Non-pigmented ciliary epithelial cell (primary cell): ENCODE results near the gene FAM193A.
"Not testable (repeated sequence)": the region's sequence is repeated elsewhere in the genome, so short reads cannot be mapped to it uniquely, and the experiment has no call there.

Source experiments
- DNase-seq: peaks from one replicate; pipeline ENCODE4 v3.0.0-alpha.2; 2010; ENCODE audit warnings: low read depth

The FAM193A gene

DNA sequence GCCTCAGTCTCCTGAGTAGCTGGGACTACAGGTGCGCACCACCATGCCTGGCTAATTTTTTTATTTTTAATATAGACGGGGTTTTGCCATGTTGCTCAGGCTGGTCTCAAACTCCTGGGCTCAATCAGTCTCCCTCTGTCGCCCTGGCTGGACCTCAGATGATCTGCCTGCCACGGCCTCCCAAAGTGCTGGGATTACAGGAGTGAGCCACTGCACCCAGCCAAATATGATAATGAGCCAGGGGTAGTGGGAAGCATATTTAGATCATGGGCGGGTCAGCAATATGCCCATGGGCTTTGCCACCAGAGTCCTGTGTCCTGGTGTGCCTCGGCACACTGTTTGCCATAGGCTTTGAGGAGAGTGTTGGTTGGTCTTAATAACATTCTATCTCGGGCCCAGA is 71.8 kb downstream of the FAM193A start:
- DNase-seq = no peak

GRCh38 chr4:2615821-2616220 is 79.4 kb downstream of the FAM193A start:
- DNase-seq = no peak

- DNase-seq = no peak
These were observed 81.5 kb downstream of the FAM193A start for GRCh38 chr4:2617955-2618354.

DNA sequence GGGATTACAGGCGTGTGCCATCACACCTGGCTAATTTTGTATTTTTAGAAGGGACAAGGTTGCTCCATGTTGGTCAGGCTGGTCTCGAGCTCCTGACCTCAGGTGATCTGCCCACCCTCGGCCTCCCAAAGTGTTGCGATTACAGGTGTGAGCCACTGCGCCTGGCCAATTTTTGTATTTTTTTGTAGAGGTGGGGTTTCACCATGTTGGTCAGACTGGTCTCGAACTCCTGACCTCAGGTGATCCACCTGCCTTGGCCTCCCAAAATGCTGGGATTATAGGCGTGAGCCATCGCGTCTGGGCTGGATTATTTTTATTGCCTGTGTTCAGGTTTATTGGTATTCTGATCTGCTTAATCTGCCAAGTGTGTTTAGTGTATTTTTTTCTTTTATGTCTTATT is 82.3 kb downstream of the FAM193A start:
- DNase-seq = not testable (repeated sequence)

DNA sequence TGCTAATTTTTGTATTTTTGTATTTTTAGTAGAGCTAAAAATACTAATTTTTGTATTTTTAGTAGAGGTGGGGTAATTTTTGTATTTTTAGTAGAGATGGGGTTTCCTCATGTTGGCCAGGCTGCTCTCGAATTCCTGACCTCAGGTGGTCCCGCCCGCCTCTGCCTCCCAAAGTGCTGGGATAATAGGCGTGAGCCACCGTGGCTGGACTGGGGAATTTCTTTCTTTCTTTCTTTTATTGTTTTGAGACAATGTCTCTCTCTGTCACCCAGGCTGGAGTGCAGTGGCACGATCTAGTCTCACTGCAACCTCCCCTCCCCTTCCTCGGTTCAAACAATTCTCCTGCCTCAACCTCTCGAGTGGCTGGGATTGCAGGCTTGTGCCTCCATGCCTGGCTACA is 83.0 kb downstream of the FAM193A start:
- no peak for DNase-seq

DNA sequence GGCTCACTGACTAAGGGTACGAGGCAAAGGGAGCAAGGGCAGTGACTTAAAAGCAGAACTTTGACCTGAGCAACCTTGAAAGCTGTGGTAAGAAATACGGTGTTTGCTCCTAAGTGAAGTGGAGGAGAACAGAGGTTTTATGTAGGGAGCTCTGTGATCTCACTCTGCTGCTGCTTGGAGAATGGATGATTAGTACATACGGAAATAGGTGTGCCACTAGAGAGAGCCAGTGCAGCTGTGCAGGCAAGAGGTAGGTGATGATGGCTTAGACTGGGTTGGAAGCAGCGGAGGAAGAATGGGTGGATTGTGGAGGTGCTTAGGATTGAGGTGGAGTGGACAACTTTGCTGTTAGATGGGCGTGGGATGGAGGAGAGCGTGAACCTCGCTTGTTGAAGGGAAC is 85.0 kb downstream of the FAM193A start:
- DNase-seq = no peak

GRCh38 chr4:2623442-2623841 is 87.0 kb downstream of the FAM193A start:
- no peak for DNase-seq

DNA sequence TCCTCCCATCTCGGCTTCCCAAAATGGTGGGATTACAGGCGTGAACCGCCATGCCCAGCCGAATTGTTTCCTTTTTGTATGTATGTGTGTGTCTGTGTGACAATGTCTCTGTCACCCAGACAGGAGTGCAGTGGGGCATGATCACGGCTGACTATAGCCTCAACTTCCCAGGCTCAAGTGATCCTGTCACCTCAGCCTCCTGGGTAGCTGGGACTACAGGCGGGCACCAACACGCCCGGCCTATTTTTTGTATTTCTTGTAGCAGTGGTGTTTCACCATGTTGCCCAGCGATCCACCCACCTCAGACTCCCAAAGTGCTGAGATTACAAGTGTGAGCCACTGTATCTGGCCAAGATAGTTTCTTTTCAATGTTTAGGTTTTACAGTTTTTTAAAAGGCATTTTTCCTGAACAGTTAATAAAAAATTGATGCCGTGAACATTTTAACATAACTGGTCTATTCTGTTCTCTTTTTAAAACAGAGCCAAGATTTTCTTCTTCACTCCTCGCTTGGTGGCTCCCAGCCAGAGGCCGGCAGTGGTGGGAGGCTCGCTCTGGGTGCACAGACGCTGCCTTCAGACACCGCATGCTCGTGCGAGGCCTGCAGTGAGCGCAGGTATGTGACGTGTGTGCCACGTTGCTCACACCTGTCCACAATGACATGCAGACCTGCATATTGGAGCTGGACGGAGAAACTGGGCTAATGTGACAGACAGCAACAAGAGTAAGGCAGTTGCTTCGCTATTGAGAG is 88.5 kb downstream of the FAM193A start:
- DNase-seq = no peak

- no peak for DNase-seq
These were observed 89.8 kb downstream of the FAM193A start for GRCh38 chr4:2626231-2626630.

- no peak for DNase-seq
These were observed 94.3 kb downstream of the FAM193A start for GRCh38 chr4:2630556-2631273.

GRCh38 chr4:2634014-2634413 is 97.6 kb downstream of the FAM193A start:
- DNase-seq = no peak

- DNase-seq = no peak
These were observed 99.9 kb downstream of the FAM193A start for GRCh38 chr4:2636331-2636730.

GRCh38 chr4:2636994-2637393 is 100.5 kb downstream of the FAM193A start:
- DNase-seq = not testable (repeated sequence)

- DNase-seq = no peak
These were observed 101.6 kb downstream of the FAM193A start for GRCh38 chr4:2637956-2638552.

- DNase-seq = no peak
These were observed 102.3 kb downstream of the FAM193A start for GRCh38 chr4:2638730-2639129.

- no peak for DNase-seq
These were observed 106.5 kb downstream of the FAM193A start for GRCh38 chr4:2642968-2643367.

GRCh38 chr4:2643555-2643954 is 107.1 kb downstream of the FAM193A start:
- no peak for DNase-seq

- DNase-seq = no peak
These were observed 110.1 kb downstream of the FAM193A start for GRCh38 chr4:2646396-2647149.

DNA sequence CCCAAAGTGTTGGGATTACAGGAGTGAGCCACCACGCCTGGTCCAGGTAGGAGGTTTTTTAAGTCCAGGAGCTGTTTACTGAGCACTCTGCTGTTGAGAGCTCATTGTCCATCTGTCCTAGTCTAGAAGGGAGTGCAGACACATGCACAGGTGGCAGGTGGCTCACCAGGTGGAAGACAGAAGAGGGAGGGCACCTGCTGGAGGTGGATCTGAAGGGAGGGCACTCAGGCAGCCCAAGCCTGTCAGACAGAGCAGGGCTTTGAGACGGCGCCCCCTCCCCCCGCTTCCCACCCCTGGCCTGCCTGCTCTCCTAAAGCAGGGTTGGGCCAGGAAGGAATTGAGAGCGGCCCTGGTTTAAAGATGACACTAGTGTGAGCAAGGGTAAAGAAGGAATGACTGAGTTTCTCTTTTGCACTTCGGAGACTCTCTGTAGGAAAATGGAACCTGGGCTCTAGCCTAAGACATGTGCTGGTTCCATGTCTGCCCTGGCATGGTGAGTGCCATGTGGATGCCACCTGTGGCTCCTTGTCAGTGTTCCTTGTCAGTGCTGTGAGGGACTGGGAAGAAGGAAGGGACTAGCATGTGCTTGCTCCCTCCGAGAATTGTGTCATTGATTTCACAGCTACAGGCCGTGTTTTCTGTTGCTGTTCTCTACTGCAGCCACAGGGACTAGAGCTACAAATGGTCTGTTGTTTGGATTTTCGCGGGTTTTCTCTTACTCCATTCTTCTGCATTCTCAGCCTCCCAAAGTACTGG is 111.1 kb downstream of the FAM193A start:
- no peak for DNase-seq

GRCh38 chr4:2648159-2648814 is 111.8 kb downstream of the FAM193A start:
- DNase-seq = no peak

GRCh38 chr4:2649604-2650114 is 113.2 kb downstream of the FAM193A start:
- no peak for DNase-seq
